Endometrial microvascular endothelial cells (primary cell): ENCODE data around the gene IPO11. TPM values are rescaled to one million over a fixed set of nuclear protein-coding genes. Genes with fewer than 3 reads are reported as not detected.

Source experiments
- in situ Hi-C: cut with HindIII; loops from 2 replicates; pipeline ENCODE4 v1.10.0; 2017; ENCODE audit warnings: low sequenced_read_pairs, low pct_unique_long_range_greater_than_20kb; ENCODE audit errors: inconsistent ontology term
- total RNA-seq: library from RNA; depleted of rRNA; stranded (reverse); fragments of >200 nt; gene quantifications from one replicate; pipeline ENCODE4 v1.2.3, GENCODE V29; 2015; ENCODE audit errors: inconsistent ontology term

Gene IPO11
- total RNA-seq = 67.8 TPM

DNA sequence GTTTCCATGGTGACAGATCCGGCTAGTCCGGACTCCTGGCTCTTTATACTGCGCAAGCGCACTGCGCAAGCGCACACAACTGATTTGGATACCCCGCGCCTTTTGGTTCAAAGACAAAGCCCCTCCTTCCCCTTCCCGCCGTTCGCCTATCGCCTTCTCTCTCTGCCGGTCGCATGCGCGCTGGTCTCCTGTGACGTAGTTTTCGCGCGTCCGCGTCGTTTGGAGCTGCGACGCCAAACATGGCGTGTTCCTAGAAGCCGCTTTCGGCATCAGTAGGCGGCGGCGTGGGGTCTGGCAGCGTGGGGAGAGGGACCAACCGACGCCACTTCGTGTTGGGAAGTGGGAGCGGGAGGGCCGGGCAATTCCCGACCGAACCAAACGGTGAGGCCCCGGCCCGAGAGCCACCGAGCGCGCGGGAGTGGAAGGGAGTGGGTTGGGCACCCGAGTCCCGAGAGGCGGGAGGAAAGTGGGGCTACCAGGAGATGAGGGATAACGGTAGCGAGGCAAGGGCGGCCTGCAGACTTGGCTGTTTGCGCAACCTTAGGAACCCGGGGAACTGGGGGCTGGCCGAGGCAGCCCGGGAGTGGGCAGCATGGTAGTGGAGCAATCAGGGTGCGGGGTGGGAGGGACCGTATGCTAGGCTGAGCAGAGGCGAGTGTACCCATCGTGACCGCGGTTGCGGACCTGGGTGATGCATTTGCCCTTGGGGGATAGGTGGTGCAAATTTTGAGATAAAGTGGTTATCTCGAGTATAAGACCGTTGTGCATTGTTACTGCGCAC is at the start of gene IPO11:
IPO11 (plus strand) TSS at position 215 of the 781 bp plus-strand sequence. CDS start 24,517 bp downstream, outside the sequence.
- in situ Hi-C loops = no loop called here

DNA sequence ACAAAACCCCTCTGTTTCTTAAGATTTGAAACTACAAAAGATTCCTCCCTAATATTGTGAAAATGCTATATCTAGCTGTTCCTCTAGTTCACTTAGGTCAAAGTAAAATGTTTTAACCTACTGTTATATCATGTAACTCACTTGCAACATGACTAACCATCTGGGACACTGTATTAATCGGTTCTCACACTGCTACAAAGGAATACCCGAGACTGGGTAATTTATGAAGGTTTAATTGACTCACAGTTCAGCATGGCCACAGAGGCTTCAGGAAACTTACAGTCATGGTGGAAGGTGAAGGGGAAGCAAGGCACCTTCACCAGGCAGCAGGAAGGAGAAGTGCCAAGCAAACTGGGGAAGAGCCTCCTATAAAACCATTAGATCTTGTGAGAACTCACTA is 43.5 kb upstream of the IPO11 start:
- in situ Hi-C loops = no loop called here

DNA sequence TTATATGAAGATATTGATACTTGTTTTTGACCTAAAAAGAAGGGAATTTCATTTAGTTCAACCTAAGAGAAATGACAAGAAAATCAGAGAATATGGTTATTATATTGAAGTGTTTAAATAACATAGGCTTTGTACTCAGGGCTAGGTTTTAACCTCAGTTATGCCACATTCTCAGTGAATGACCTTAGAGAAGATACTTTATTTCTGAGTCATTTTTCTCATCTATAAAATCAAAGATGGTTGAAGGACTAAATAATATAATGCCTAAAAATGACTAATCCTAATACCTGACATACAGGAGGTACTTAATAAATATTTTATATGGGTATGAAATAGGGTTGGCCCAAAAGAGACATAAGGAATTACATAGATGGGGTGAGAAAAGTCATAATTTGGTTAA is 41.2 kb upstream of the IPO11 start:
- in situ Hi-C loops = no loop called here

DNA sequence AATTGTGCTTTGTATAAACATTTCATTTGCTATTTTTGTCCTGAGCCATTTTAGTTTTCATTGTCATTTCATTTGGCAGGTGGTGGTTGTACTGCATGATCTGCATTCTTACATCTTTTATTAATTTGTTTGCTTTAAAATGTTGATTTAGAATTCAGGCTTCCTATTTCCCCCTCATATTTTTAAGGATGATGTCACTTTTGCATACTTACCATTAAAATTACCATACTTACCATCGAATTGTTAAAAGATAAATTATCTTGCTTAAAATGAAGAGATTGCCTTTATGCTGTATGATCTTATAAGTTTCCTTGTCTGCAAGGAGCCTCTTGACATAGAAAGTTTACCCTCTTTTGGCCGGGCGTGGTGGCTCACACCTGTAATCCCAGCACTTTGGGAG is 40.0 kb upstream of the IPO11 start:
- in situ Hi-C loops = no loop called here

DNA sequence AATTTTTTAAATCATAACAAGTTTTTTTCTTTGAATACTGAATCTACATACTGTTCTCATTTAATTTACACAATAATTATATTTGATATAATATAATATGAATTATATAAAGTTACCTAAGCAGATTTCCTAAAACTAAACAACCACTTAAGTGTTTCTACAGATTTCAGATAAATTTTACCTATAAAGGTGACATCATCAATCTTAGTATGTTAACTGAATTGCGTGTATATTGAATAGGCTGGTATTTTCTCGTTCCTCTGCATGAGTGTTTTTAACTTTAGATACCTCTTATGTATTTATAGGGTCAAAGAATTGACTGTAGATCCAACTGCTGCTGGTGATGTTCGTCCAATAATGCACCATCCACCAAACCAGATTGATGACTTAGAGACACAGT is 39.2 kb upstream of the IPO11 start:
- in situ Hi-C loops = no loop called here

DNA sequence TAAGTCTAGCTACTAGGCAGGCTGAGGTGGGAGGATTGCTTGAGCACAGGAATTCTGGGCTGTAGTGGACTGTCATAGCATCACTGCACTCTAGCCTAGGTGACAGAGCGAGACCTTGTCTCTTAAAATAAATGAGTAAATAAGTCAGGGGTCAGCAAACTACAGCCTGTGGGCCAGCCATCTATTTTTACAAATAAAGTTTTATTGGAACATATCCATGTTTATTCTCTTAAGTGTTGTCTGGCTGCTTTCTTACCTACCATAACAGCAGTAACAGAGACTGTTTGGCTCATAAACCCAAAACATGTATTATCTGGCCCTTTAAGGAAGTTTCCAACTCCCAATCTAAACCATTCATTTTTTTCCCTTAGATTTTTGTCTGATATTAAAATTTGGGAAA is 38.5 kb upstream of the IPO11 start:
- in situ Hi-C loops = no loop called here

DNA sequence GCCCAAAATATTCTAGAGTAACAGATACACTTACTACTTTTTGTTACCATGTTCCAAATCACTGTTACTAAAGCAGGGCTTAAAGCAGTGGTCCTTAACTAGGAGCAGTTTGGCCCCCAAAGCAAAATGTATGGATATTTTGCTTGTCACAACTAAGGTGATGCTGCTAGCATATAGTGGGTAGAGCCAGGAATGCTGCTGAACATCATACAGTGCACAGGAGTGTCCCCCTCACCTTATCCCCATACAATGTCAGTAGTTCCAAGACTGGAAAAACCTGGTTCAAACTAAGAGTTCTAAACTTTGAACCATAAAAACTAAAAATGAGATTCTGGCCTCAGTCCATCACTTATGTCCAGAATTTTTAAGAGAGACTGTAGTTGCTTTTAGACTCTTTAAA is 36.9 kb upstream of the IPO11 start:
- in situ Hi-C loops = no loop called here

DNA sequence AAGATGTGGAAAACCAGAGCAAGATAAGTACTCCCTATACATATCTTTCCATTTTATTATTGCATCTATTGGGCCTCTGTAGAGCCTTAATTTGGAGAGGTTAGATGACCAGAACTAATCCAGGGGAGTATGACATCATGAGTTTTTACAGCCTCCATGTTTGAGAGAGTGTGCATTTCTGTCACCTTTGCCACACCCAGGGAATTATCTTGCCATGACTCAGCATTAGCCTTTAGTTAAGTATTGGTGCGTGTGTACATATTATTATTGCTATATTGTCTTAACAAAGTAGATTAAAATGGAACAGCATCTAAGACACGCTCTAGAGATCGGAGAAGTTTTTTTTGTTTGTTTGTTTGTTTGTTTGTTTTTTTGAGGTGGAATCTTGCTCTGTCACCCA is 36.5 kb upstream of the IPO11 start:
- in situ Hi-C loops = no loop called here

DNA sequence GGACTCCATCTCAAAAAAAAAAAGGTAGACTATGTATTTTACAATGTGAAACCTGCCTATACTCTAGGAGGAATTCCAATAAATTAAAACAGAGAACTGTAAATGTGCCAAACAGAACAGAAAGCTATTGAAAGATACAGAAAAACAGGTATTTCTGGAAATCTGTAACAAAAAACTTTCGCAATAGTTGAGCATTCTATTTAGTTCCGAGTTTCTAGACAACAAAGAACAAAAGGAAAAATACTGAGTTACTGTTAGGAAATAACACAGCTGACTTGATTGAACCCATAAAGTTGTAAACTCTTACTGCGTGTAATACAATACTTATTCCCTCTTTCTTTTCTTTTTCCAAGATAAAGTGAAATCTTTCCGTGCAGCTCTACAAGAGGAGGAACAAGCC is 27.4 kb upstream of the IPO11 start:
- in situ Hi-C loops = no loop called here

DNA sequence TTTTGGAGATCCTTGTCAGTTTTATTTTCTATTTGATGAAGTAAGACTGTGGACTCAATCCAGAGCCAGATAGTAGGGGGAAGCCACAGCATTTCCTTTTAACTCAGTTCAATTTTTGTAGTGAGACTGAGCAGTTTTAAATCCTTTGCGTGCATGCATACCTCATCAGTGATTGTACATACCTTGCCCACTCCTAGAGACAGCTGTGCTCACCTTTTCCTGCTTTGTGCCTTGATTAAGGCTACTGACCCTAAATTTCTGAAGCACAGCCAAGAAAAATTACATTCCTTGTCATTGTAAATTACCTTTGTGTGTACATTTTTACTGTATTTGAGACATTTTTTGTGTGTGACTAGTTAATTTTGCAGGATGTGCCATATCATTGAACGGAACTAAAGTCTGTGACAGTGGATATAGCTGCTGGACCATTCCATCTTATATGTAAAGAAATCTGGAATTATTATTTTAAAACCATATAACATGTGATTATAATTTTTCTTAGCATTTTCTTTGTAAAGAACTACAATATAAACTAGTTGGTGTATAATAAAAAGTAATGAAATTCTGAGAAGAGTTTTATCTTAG is 26.7 kb upstream of the IPO11 start:
- in situ Hi-C loops = no loop called here

DNA sequence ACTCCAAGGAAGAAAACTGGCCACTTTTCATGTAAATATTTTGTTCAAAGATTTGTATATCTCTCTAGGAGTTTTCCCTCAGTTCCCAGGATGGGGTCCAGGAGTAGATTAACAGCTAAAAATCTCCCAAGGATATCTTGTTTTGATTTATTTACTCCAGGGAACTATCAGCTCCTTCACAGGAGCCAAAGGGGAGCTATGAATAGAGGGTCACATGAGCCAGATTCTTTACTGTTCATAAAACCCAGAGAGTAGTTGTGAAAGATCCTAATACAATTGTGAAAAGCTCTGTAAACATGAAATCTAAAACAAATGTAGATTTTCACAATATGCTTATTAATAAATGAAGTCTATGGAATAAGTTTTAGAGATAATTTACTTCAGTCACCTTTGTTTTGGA is 25.7 kb upstream of the IPO11 start:
- in situ Hi-C loops = no loop called here

DNA sequence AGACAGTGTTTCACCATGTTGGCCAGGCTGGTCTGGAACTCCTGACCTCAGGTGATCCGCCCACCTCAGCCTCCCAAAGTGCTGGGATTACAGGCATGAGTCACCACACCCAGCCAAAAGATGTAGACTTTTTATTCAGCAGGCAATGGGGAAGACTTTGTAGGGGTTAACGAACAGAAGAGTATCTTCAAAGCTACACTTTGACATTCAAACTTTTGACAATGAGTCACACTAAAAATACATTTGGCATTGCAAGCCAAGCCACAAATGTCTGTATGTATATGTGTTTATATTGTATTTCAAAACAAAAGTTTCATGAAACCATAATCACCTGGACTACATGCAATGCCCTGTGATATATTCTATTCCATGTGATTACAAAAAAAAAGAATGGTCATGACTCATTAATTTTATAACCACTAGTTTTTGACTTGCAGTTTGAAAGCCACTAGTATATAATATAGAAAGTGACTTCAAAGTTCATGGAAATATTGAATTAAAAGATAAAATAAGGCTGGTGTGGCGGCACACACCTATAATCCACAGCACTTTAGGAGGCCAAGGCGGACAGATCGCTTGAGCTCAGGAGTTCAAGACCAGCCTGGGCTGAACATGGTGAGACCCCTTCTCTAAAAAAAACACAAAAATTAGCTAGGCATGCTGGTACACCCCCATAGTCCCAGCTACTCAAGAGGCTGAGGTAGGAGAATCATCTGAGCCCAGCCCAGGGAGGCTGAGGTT is 17.2 kb upstream of the IPO11 start:
- in situ Hi-C loops = no loop called here

DNA sequence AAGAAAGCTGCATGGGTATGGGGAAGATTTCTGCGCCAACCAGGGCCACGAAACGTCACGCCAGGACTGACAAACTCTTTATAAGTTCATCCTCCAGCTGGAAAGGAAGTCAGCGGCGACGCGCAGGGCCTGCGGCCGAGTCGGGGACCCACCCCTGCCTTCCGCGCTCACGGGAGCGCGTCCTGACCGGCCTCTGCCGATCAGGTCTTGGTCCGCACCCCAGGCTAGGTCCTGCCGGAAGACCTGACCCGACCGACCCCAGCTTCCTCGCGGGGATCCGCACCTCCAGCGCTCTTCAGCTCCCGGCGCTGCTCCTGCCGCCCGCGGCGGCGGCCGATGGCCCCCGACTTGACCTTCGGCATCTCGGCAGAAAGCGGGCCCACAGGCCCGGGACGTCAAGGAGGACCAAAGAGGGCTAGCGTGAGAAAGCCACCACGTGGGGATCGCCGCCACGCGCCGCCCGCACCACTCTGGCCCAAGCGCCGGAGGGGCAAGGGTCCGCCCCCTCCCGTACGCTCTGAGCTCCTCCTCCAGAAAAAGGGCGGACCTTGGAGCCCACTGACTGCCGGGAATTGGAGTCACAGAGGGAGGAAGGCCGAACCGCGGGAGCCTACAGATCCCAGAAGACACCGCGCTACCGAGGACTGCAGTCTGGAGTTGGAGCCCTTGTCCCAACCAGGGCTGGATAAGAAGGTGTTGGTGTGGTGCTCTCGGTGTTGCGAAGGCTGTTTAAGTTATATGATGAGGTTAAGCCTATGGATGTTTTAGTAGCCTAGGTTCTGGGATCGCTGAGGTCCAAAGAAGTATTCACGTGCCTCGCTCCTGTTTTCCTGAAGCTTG is 8.9 kb upstream of the IPO11 start, which contains the start of gene DIMT1:
DIMT1 (minus strand) TSS at position 495 of the 840 bp plus-strand sequence; CDS start at position 362, 133 bp downstream.
- in situ Hi-C loops = no loop called here

DNA sequence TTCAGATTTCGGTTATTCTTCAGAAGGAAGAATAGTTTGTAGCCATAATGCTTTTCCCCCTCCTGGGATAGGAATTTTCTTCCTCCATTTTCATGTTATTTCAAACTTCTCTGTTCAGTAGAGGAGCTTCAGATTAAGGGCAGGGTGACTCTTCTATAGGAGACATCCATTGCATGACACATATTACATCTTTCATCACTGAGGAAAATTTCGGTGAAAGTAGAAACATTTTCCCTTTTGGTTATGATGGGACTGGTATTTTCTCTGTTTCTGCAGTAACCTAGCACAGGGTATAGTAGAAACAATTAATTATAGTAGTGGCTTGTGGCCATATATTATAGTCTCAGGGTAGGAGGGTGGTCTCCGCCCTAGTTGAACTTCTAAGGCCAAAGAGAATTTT is 1.1 kb downstream of the IPO11 start:
- in situ Hi-C loops = no loop called here

DNA sequence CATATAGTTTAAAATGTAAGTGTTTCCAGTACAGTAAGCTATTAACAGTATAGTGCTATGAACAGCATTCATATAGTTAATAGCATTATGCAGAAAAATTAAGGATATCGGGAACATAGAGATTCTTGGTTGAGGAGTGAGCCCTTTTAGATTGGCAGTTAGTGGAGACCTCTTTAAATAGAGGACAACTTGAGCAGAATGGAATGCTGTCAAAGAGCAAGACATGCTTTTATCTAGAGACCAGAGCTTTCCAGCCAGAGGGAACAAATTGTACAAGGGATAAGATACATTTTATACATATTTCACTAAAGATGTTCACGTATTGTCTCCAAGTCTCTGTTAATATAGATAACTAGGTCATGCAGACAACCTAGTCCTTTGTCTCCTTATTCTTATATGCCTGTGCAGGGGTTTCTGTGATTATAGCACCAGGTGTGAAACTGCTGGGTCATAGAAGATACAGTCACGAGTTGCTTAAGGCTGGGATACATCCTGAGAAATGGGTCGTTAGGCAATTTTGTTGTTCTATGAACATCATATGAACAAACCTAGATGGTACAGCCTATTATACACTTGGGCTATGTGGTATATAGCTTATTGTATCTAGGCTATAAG is 6.0 kb downstream of the IPO11 start:
- in situ Hi-C loops = no loop called here

DNA sequence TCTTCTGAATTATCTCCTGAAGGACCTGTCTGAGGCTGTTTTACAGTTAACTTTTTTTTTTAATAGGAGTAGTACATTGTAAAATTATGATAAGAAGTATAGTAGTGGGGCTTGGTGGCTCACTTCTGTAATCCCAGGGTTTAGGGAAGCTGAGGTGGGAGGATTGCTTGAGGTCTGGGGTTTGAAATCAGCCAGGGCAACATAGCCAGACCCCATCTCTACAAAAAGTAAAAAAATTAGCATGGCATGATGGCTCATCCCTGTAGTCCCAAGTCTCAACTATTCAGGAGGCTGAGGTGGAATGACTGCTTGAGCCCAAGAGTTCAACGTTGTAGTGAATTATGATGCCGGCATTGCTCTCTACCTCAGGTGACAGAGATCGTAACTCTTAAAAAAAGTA is 7.0 kb downstream of the IPO11 start:
- in situ Hi-C loops = no loop called here

DNA sequence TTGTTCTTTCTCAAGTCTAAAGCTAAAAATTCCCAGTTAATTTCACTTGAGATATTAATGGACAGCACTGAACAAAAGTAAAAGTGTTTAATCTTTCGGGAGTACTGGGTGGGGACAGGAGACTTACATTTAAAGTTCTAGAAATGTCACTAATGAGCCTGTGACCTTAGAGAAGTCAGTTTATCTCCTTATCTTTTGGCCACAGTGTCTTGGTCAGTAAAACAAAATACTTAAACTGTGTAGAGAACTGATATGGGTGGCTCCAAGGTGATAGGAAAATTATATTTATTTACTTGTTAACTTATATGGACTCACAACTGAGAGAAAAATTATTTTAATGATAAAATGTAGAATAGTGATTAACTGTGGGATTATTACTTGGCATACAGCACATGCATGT is 8.9 kb downstream of the IPO11 start:
- in situ Hi-C loops = no loop called here

DNA sequence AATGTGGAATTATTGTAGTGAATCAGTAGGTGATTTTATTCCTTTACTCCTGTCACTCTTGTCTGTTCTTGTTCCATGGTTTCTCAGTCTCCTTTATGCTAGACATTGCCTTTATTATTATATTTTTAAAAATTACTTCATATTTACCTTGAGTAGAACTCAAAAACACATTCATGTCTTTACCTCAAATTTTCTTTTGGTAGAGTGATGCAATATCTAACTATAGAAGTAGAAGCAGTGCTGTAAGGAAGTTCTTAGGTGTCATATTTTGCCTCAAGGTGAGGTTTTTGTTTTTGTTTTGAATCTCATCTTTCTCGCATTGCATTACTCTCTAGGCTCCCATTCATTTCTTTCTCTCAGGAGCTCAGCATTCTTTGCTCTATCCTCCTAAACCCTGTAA is 12.2 kb downstream of the IPO11 start:
- in situ Hi-C loops = no loop called here
